GM18870 (cell line): ENCODE measurements around the gene TNRC6B.

Experiments
- ATAC-seq: cut with Tn5 transposase; IDR thresholded peaks from one replicate; pipeline ENCODE4 v1.9.1; 2021; ENCODE audit warnings: moderate library complexity; ENCODE audit not compliant: unreplicated experiment

The TNRC6B gene

DNA sequence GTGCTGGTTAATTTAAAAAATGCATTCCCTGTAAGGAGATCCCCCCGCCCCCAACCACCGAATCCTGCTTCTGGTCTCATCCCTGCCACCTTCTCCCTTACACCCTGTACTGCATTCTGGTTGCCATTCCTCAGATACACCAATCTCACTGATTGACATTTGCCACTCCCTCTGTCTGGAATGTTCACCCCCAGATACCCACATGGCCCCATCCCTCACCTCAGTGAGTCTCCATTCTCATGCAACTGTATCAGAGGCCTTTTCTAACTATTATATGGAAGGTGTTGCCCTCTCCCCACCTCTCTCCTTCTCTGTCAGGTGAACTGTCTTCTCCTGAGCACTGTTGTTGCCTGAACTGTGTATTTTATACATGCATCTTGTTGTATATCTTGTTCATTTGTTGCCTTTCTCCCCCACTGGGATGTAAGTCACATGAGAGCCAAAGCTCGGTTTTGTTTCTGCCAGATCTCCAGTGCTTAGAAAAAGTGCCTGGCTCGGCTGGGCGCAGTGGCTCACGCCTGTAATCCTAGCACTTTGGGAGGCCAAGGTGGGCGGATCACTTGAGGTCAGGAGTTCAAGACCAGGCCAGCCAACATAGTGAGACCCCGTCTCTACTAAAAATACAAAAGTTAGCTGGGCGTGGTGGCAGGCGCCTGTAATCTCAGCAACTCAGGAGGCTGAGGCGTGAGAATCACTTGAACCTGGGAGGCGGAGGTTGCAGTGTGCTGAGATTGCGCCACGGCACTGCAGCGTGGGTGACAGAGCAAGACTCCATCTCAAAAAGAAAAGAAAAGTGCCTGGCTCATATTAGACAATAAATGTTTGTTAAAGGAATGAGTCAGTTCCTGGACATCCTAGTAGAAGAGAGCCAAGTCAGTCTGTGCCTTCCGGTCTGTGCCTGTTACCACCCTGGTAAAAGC, 61.0 kb downstream of the TNRC6B start:
- no peak for ATAC-seq

DNA sequence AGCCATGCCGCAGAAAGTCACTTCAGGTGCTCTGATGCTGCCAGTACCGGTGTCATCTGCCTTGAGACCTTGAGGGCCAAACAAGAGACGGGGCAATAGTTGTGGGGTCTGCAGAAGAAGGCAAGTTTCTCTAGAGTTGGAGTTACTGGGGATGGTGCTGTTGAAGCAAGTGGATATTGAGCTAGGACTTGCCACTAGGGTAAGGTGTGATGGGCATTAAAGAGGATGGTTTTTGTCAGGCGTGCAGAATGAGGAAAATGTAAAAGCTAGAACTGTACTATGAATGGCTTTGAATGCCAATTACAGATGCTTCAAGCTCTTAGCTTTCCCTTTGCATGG, 61.6 kb downstream of the TNRC6B start:
- no peak for ATAC-seq

DNA sequence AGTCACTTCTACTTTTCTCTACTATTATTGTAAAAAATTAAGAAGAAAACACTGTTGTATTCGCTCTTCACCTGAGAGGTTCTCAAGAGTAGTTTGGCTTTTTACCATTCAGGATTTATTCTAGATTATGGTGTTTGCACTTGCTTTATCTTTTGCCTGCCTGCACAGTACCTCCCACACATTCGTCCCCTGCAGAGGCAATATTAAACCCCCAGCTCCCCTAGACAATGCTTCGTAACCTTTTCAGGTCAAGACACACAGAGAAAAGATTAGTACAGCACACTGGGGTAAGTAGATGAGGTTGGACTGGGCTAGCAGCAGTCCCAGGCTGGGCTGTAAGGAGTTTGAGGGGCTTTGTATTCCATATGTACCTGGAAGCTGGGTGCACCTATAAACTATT, 62.4 kb downstream of the TNRC6B start:
- no peak for ATAC-seq

DNA sequence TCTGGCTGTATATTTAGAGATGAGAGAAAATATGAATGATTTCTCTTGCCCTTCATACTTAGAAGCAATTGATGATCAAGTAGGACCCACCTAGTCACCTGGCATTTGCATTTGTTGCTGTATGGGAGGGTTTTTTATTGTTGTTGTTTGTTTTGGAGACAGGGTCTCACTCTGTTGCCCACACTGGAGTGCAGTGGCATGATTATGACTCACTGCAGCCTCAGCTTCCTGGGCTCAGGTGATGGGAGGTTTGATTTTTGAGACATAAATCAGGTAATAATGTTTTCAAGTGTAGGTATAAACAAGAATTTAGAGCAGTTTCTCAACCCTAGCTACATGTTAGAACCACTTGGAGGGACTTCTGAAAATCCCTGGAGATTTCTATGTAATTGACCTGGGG, 63.0 kb downstream of the TNRC6B start:
- no peak for ATAC-seq

DNA sequence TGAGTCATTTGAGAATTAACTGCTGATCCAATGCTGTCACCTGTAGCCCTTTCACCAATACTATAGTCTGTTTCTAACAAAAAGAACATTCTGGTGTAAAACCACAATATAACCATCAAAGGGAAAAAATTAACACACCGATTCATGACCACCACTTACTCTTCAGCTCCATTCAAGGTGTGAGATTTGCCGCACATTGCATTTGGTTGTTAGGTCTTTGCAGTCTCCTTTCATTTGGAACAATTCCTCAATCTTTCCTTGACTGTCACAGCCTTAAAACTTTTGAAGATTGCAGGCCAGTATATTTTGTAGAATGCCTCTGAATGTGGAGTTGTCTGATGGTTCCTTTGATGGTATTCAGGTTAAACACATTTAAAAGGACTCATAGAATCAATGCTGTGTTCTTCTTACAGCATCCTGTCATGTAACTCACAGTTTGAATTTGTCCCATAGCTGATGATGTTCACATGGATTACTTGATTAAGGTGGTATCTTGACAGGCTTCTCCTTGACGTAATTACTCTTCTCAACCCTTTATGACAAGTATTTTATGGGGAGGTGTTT, 63.6 kb downstream of the TNRC6B start:
- no peak for ATAC-seq

DNA sequence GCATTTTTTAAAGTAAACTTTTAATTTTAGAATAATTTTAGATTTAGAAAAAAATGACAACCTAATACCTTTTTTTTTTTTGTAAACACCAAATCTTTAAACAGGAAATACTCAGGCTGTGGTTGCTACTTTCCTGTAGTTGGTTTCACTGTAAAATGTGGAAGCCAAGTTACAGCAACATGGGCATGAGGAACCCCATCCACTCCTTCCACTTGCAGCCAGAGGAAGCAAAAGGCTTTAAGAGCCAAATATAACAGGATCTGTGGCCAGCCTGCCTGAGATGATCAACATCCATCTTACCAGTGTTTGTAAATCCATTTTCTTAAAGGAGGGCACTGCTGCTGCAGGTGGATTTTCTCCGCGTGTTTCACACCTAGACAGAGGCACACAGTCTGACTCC, 66.2 kb downstream of the TNRC6B start:
- no peak for ATAC-seq

DNA sequence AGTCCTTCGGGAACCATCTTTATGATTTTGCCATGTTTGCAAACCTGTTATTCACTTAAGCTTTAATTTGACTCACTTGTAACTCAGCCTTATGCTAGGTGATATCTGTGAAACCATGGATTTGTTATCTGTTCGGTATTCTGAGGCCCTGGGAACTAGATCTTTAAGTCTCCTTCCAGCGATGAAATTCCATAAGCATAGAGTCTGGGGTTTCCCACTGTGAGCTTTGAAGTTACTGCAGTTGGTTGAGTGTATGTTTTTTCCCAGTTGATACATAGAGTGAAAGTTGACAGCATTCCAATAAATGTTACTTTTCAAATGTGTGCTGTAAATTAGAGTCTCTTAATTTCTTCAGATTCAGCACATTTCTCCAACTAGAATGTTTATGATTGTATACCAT, 66.9 kb downstream of the TNRC6B start:
- ATAC-seq = no peak

DNA sequence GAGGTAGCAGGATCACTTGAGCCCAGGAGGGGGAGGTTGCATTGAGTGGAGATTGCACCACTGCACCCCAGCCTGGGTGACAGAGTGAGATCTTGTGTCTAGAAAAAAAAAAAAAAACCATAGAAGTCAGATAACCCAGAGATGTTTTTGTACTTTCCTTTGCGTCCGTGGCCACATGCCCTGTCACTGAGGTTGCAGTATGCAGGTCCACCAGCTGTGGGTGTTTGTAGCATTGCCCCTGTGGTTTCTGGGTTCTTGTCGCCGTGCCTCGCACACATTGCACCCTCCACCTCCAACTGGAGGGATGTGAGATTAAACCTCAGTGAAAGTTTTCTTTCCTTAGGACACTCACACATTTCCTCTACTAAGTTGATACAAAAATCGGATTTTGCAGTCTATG, 70.3 kb downstream of the TNRC6B start:
- ATAC-seq = no peak

DNA sequence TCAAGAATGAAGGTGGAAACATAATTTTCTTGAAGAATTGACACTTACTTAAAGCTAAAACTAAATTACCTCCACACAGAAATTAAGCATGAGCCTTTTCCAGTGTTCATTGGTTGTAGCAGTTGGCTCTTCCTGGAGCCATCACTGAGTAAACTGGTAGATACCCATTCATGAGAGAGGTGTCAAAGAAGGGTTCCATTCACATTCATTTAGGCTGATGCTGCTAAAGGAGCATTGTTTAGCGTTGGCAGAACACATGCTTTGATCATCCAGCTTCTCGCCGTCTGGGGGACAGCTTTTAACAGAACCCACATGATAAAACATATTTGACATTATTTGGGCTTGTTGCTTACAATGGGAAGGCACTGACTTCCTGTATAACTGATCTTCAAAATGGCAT, 71.6 kb downstream of the TNRC6B start:
- ATAC-seq = no peak

DNA sequence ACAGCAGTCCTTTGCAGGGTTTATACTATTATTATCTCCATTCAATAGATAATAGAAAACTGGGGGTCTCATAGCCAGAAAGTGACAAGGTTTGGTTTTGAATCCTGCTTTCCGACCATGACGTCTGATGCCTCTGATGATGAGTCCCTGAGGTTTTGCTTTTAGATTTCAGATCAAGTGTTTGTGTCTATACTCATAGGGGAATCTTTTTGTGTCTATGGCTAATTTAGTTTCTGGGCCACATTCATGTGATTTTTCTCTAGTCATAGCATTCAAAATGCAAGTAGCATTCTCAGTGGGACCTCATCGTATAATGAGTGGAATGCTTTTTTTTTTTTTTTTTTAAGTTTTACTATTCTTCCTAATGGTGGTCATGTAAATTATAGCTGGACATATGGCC, 72.9 kb downstream of the TNRC6B start:
- no peak for ATAC-seq

DNA sequence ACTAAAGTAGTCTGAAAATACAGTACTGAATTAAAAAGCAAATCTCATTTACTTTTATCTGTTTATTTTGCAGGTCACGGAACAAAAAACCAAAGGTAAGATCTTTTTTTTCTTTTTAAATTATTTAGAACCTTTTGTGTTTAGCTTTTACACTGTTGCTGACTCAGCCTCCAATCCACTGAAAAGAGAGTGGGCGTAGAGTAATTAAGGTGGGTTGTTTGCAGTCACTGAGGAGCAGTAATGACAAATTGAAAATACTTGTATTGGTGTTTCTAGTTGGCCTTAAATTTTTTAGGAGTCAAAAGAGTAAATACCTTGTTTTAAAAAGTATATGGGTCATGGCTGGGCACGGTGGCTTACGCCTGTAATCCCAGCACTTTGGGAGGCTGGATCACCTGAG, 73.4 kb downstream of the TNRC6B start:
- no peak for ATAC-seq

DNA sequence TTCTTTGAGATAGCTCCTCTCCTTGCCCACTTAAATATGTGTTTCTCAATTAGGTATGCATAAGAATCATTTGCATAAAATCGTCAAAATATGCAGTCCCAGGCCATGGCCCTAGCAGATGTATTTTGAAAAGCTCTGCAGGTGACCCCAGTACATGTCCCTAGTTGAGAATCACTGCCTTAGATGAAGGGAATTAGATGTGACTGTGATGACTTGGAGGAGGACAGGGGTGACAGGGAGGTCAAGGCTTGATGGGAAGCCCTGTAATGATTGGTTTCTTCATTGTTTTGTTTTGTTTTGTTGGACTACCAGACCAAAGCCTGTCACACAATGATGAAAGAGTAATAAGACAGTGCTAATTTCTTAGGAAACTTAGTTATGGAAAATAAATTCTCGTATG, 74.4 kb downstream of the TNRC6B start:
- no peak for ATAC-seq

DNA sequence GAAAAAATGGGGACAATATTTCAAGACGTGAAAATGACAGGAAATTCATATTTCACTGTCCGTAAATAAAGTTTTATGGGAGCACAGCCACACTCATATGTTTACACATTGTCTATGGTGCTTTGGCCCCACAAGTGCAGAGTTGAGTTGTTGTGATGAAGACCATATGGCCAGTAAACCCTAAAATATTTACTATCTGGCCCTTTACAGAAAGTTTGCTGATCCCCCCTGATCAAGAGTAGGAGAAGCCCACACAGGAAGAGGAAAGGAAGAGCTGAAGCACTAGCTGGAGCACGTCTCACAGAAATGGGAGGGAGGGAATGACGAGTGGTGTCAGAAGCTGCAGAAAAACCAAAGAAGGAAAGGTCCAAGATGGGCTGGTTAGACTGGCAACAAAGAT, 78.8 kb downstream of the TNRC6B start:
- no peak for ATAC-seq

DNA sequence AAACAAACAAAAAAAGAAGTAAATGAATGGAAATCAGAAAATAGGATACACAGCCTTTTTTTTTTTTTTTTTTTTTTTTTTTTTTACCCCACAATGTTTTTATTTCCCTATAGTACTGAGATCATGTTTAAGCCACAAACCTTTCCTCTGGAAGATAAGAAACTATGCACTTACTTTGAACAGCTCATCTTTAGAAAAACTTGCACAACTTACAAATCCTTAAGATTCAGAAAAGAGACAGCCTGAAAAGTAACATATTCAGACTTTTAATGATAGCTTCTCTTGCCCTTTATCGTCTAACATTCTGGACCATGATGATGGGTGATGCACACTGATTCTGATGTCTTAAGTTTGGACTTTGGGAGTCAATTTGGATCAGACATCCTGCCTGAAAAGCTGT, 80.3 kb downstream of the TNRC6B start:
- no peak for ATAC-seq

DNA sequence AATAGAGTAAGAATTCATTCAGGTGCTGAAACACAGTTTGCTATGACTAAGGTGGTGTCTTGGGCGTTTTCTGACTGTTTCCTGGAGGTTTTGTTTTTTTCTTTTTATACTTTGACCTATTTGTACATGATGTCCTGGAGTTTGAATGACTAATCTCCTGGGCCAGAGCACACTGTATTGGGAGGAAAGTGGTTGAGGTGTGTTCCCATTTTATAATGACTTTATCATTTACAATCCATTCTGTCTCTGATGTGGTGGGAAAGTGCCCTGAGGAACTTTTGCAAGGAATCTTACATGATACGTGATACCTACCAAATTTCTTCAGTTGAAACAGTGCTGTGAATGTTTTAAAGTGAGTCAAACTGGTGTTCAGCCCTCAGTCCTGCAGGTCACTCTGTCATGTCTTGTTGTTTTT, 80.8 kb downstream of the TNRC6B start:
- ATAC-seq = no peak

DNA sequence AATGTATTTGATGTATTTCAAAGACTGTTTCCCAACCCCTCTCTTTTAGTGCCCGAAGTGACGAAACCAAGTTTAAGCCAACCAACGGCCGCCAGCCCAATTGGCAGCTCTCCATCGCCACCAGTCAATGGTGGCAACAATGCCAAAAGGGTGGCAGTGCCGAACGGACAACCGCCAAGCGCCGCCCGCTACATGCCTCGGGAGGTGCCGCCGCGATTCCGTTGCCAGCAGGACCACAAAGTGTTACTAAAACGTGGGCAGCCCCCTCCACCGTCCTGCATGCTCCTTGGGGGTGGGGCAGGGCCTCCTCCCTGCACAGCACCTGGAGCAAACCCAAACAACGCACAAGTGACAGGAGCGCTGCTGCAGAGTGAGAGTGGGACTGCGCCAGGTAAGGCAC, 84.1 kb downstream of the TNRC6B start:
- ATAC-seq = no peak

DNA sequence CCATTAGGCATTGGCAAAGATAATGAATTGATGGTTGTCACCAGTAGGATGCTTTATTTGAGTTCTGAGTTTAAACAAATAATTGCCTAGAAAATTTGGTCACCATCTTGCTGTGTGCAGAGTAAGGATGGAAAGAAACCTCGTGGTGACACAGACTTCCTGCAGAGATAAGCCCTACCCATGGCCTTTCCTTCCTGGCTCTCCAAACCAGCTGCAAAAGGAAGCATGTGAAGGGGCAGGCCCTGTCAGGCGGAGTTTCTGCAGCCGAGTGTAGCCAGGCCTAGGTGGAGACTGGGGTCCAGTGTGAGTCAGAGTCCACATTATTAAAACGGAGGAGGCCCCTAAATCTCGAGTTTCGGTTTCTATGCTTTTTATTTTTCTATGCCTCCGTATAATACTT, 85.5 kb downstream of the TNRC6B start:
- no peak for ATAC-seq

DNA sequence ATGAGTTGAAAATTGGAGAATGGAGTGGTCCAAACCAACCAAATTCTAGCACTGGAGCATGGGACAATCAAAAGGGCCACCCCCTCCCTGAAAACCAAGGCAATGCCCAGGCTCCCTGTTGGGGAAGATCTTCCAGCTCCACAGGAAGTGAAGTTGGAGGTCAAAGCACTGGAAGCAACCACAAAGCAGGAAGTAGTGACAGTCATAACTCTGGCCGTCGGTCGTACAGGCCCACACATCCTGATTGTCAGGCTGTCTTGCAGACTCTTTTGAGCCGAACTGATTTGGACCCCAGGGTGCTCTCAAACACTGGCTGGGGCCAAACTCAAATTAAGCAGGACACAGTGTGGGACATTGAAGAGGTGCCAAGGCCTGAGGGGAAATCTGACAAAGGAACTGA, 88.1 kb downstream of the TNRC6B start:
- ATAC-seq = no peak

DNA sequence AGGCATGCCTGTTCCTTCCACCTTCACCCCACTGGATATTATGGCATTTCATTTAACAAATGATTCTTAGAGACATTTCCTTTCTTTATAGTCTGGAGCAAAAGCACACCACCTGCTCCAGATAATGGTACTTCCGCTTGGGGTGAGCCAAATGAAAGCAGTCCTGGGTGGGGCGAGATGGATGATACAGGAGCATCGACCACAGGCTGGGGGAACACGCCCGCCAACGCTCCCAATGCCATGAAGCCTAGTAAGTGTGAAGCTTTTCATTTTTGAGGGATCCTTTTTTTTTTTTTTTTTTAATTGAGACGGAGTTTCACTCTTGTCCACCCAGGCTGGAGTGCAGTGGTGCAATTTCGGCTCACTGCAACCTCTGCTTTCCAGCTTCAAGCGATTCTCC, 92.3 kb downstream of the TNRC6B start:
- no peak for ATAC-seq

DNA sequence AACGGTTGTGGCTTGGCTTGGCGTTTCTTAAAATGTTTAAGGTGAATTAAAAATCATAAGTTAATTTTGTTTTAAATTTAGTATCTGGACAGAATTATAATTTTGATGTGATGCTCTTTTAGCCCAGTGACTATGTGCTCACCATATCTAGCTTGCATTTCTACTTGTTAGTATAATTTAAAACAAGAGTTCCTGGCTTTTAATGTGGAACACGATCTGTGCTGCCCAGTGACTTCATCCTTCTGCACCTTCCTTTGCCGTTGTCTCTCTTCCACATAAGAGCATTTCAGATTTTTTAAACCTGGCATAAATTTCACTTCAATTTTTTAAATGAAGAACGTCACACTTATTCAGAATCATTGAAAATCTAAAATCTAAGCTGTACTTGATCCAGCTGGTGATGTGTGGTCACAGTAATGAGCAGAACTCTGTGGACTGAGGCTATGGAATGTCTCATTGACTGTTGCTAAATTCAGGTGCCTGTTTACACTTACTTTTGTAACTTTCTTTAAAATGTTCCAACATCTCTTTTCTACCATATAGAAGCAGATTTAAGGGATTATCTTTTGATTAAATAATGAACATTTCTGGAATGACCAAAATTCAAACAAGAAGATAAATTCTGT, 93.1 kb downstream of the TNRC6B start:
- no peak for ATAC-seq

DNA sequence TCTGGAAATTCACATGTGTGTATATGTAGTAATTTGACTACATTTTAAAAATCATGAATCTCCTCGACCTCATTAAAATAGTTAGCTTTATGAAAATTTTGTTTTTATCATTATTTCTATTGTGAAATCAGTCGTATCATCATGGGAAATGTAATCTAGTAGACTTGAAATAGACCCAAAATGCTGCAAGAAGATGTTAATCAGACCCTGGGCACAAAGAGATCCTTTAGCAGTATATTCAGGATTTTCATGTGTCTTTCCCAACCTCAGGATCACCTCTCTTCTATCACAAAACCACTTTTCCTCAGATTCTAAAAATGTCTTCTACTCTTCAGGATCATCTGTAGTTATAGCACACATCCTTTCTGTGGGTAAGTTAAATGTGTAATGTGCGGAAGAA, 93.7 kb downstream of the TNRC6B start:
- ATAC-seq = no peak

DNA sequence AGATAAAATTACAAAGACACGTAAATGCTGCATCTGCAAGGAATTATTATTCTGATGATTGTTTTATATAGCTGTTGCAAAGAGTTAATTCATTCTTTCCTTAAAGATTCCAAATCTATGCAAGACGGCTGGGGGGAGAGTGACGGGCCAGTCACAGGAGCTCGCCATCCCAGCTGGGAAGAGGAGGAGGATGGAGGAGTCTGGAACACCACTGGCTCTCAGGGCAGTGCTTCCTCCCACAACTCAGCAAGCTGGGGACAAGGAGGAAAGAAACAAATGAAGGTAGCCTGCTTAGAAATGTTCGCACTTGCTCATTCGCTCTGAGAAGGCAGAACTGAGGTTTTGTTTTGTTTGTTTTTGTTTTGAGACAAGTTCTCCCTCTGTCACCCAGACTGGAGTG, 95.6 kb downstream of the TNRC6B start:
- ATAC-seq = no peak
